DMS153 (cell line): ENCODE data around the gene NEO1.

Experiments used
- DNase-seq: peaks from one replicate; lab custom pipeline; 2025; lab: John Stamatoyannopoulos, UW

NEO1 gene

GRCh38 chr15:73308305-73308704, 256.0 kb downstream of the NEO1 start:
- no peak for DNase-seq

GRCh38 chr15:73313861-73314260, 261.6 kb downstream of the NEO1 start:
- DNase-seq = no peak

GRCh38 chr15:73317651-73318462, 265.6 kb downstream of the NEO1 start:
- no peak for DNase-seq

GRCh38 chr15:73318463-73319351, 266.4 kb downstream of the NEO1 start:
- DNase-seq = no peak

- DNase-seq = no peak
These were observed 267.4 kb downstream of the NEO1 start for GRCh38 chr15:73319460-73320245.

GRCh38 chr15:73320619-73321180, 268.4 kb downstream of the NEO1 start:
- DNase-seq = no peak

GRCh38 chr15:73321496-73322450, 269.5 kb downstream of the NEO1 start:
- DNase-seq = no peak

- no peak for DNase-seq
These were observed 270.6 kb downstream of the NEO1 start for GRCh38 chr15:73322665-73323373.

GRCh38 chr15:73323374-73323955, 271.2 kb downstream of the NEO1 start:
- no peak for DNase-seq

- DNase-seq = no peak
These were observed 271.7 kb downstream of the NEO1 start for GRCh38 chr15:73323956-73324355.

GRCh38 chr15:73324496-73325170, 272.4 kb downstream of the NEO1 start:
- no peak for DNase-seq

- DNase-seq = no peak
These were observed 273.1 kb downstream of the NEO1 start for GRCh38 chr15:73325191-73325861.

GRCh38 chr15:73326157-73326556, 273.9 kb downstream of the NEO1 start:
- DNase-seq = no peak

GRCh38 chr15:73328149-73328820, 276.0 kb downstream of the NEO1 start:
- no peak for DNase-seq

GRCh38 chr15:73328981-73329380, 276.7 kb downstream of the NEO1 start:
- DNase-seq = no peak

GRCh38 chr15:73329501-73330200, 277.4 kb downstream of the NEO1 start:
- no peak for DNase-seq
